CD8-positive, alpha-beta T cell (primary cell): ENCODE measurements around the gene LALBA. TPM values are rescaled to one million over a fixed set of nuclear protein-coding genes. Genes with fewer than 3 reads are reported as not detected.

Experiments used
- total RNA-seq, 46 experiments: library from RNA in 2 of 46; stranded (reverse) in 2 of 46; gene quantifications; one replicate each; pipeline ENCODE4 v1.2.3 and lab custom pipeline; 2021 to 2026

Gene LALBA
- total RNA-seq, 2 experiments from 2014 or later, result not detected

Other genes starting within 250 kb of the LALBA start
- gene ZNF641, start 219.1 kb downstream of the LALBA start, total RNA-seq, result 10 to 100 TPM; 12.1 to 12.3 TPM
- gene ANP32D, start 97.5 kb downstream of the LALBA start, total RNA-seq, result not detected
- gene C12orf54, start 87.5 kb downstream of the LALBA start, total RNA-seq, result not detected
- not detected for gene OR8S1, start 44.4 kb downstream of the LALBA start, total RNA-seq
- gene KANSL2, start 112.2 kb upstream of the LALBA start, total RNA-seq, result 100 to 1,000 TPM; 175 to 179 TPM
- gene CCNT1, start 146.7 kb upstream of the LALBA start, total RNA-seq, result 100 to 1,000 TPM; 127 to 132 TPM
- gene ADCY6, start 219.0 kb upstream of the LALBA start, total RNA-seq, result not detected
- 1 to 10 TPM; 3.2 to 4.2 TPM for gene CACNB3, start 248.4 kb upstream of the LALBA start, total RNA-seq